Measurements from ENCODE around the gene PPCDC. TPM values are rescaled to one million over a fixed set of nuclear protein-coding genes. Genes with fewer than 3 reads are reported as not detected.

The PPCDC gene
- total RNA-seq, 4 donors from 2014 or later, result 7.4 to 25.7 (median 13.1) TPM

- peaks cover 20% of the 10 kb centered on the region for H3K4me1 ChIP-seq
- peak overlapping the region; percentile 71 for H3K4me3 ChIP-seq
- H3K36me3 ChIP-seq, result no peaks in the 10 kb centered on the region
- no peaks in the 10 kb centered on the region for H3K9me3 ChIP-seq
- peak overlapping the region; percentile 78 for H3K27ac ChIP-seq
- 8% methylated on average over 12 of the region's 12 CpGs for WGBS
- DNase-seq (ENCODE audit: low spot score in 2 of 2), result no peak
- H3K27me3 ChIP-seq, result no peaks in the 10 kb centered on the region
- no peak for TF ChIP-seq EP300 (IDR thresholded peaks at IDR 0.05)
- TF ChIP-seq POLR2AphosphoS5 (IDR thresholded peaks at IDR 0.05), result no peak
- no peak for TF ChIP-seq CTCF (IDR thresholded peaks at IDR 0.05)
- no peak for TF ChIP-seq POLR2A (IDR thresholded peaks at IDR 0.05)
Observed at GRCh38 chr15:75023872-75024636, 664 bp downstream of the PPCDC start.

GRCh38 chr15:75025107-75025506 is 1.7 kb downstream of the PPCDC start:
- TF ChIP-seq POLR2A (IDR thresholded peaks at IDR 0.05) (no peak), POLR2AphosphoS5 (IDR thresholded peaks at IDR 0.05) (no peak), EP300 (IDR thresholded peaks at IDR 0.05) (no peak), CTCF (IDR thresholded peaks at IDR 0.05) (no peak)
- DNase-seq (ENCODE audit: low spot score in 2 of 2), result no peak
- Histone ChIP-seq H3K27ac (no peak overlapping the region), H3K27me3 (no peaks in the 10 kb centered on the region), H3K4me3 (no peak overlapping the region), H3K9me3 (no peaks in the 10 kb centered on the region), H3K36me3 (no peaks in the 10 kb centered on the region), H3K4me1 (peaks cover 31% of the 10 kb centered on the region)
- WGBS, result 49% methylated on average over 3 of the region's 3 CpGs

- Histone ChIP-seq H3K27ac (no peak overlapping the region), H3K27me3 (no peaks in the 10 kb centered on the region), H3K36me3 (no peaks in the 10 kb centered on the region), H3K4me1 (peaks cover 37% of the 10 kb centered on the region), H3K9me3 (no peaks in the 10 kb centered on the region), H3K4me3 (no peak overlapping the region)
- TF ChIP-seq CTCF (IDR thresholded peaks at IDR 0.05), result no peak
- TF ChIP-seq POLR2AphosphoS5 (IDR thresholded peaks at IDR 0.05), result no peak
- no peak for TF ChIP-seq EP300 (IDR thresholded peaks at IDR 0.05)
- TF ChIP-seq POLR2A (IDR thresholded peaks at IDR 0.05), result no peak
- no peak for DNase-seq (ENCODE audit: low spot score in 2 of 2)
- WGBS, result 76% methylated on average over 5 of the region's 5 CpGs
Observed at GRCh38 chr15:75025548-75026260, 2.3 kb downstream of the PPCDC start.

GRCh38 chr15:75027551-75027950 is 4.2 kb downstream of the PPCDC start:
- whole genome bisulfite sequencing, result 87% methylated on average over 7 of the region's 7 CpGs
- Histone ChIP-seq H3K4me3 (no peak overlapping the region), H3K36me3 (no peaks in the 10 kb centered on the region), H3K4me1 (peaks cover 55% of the 10 kb centered on the region), H3K27ac (no peak overlapping the region), H3K9me3 (no peaks in the 10 kb centered on the region), H3K27me3 (no peaks in the 10 kb centered on the region)
- no peak for DNase-seq (ENCODE audit: low spot score in 2 of 2)
- TF ChIP-seq CTCF (IDR thresholded peaks at IDR 0.05) (no peak), POLR2AphosphoS5 (IDR thresholded peaks at IDR 0.05) (no peak), POLR2A (IDR thresholded peaks at IDR 0.05) (no peak), EP300 (IDR thresholded peaks at IDR 0.05) (no peak)

- Histone ChIP-seq H3K4me1 (peaks cover 55% of the 10 kb centered on the region), H3K27me3 (no peaks in the 10 kb centered on the region), H3K27ac (no peak overlapping the region), H3K36me3 (no peaks in the 10 kb centered on the region), H3K4me3 (no peak overlapping the region), H3K9me3 (no peaks in the 10 kb centered on the region)
- DNase-seq (ENCODE audit: low spot score in 2 of 2), result no peak
- TF ChIP-seq CTCF (IDR thresholded peaks at IDR 0.05) (no peak), POLR2A (IDR thresholded peaks at IDR 0.05) (no peak), POLR2AphosphoS5 (IDR thresholded peaks at IDR 0.05) (no peak), EP300 (IDR thresholded peaks at IDR 0.05) (no peak)
- 59% methylated on average over 4 of the region's 4 CpGs for WGBS
Observed at GRCh38 chr15:75028991-75029377, 5.6 kb downstream of the PPCDC start.
